ENCODE measurements around the gene C17orf107.

- no peak for TF ChIP-seq CTCF (IDR thresholded peaks at IDR 0.05; ENCODE audit: low read length)
- TF ChIP-seq EZH2 (IDR thresholded peaks at IDR 0.05; ENCODE audit: borderline replicate concordance, low read length), result no peak
These were observed 46.1 kb upstream of the C17orf107 start for GRCh38 chr17:4853208-4853671.
